Activated T-cell treated with anti-CD3 and anti-CD28 coated beads, Interleukin-2, amount 50 U/mL, for 48 hours (primary cell): ENCODE measurements around the gene KCNAB1.

ENCODE experiments used
- DNase-seq, 2 experiments: peaks; one replicate each; pipeline ENCODE4 v3.0.0-alpha.2; 2020

Gene KCNAB1

DNA sequence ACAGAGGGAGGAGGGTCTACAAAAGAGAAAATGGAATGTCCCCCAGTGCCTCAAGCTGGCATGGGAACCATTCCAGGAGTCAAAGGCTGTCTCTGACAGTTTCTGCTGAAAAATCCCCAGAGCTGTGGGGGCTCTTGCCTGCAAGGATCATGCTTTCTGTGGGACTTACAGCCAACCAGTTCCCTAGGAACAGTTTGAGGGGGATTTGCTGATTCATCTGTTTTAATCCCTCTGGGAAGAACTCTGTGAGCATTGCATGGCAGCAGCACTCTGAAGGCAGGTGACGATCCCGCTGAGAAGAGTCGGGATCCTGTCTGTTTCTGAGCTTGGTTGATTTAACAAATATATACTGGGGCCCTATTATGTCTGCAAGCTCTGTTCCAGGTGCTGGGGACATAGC is 258.5 kb downstream of the KCNAB1 start:
- no peak for DNase-seq

DNA sequence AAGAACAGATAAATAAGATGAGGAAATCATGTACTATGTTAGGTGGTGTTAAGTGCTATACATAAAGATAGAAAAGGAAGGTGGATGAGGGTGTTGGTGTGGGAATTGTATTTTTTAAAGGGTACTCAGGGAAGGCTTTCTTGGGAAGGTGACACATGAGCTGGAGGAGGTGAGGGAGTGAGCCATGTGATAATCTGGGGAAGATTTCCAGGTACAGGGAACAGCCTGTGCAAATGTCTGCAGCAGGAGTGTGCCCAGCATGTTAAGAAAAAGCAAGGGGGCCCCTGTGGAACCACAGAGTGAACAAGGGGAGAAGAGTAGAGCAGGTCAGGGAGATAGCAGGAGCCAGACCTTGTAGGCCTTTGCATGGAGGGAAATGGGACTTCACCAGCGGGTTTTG is 258.9 kb downstream of the KCNAB1 start:
- DNase-seq, result no peak

DNA sequence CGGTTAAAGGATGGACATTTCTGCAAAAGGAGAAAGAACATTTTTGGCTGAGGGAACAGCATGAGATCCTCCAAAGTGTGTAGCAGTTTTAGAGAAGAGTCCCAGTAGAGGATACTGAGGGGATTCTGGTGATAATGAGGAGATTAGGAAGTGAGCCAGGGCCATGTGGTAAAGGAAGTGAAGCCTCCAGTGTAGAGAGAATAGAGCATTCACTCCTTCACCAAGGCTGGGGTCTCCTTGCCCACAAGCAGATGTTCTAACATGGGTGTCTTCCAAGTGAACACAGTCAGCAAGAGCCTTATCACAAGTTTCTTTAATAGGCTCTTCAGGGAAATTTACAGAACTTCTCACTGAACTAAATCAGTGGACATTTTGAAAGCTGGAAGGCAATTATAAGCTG is 260.9 kb downstream of the KCNAB1 start:
- DNase-seq, result no peak

DNA sequence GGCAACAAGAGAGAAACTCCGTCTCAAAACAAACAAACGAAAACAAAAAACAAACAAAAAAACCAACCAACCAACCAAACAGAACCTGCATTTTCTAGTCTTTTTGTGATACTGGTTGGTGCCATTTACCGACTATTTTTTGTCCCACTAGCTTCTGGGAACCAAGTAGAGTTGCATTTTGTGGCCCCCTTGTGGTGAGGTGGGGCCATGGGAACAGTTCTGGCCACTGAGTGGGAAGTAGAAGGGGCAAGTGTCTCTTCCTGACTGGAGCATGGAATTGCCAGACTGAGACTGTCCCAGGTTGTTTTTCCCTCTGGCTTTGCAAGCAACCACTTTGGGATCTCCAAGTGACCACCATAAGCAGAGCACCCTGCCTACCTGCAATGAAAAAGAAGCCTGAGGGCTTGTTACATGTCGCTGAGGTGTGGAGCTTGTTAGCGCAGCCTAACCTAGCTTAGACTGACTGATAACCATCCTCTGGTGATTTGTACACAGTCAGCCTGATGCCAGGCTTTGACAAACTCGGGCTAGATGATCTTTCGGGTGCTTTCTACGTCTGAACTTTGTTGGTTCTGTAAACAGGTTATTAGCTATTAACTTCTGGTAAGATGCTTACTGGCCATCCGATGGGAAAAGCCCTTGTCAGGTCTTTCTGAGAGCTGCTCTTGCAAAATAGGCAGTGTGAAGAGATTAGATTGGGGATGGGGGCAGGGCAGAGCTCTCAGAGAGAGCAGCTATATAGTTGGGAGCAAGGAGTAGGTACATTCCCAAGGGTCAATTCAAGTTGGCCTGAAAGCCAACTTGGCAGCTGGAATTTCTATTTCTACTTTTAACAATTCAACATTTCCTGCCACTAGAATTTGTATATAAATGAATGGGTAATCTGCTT is 262.3 kb downstream of the KCNAB1 start:
- peak; percentile 27 to 39 for DNase-seq

DNA sequence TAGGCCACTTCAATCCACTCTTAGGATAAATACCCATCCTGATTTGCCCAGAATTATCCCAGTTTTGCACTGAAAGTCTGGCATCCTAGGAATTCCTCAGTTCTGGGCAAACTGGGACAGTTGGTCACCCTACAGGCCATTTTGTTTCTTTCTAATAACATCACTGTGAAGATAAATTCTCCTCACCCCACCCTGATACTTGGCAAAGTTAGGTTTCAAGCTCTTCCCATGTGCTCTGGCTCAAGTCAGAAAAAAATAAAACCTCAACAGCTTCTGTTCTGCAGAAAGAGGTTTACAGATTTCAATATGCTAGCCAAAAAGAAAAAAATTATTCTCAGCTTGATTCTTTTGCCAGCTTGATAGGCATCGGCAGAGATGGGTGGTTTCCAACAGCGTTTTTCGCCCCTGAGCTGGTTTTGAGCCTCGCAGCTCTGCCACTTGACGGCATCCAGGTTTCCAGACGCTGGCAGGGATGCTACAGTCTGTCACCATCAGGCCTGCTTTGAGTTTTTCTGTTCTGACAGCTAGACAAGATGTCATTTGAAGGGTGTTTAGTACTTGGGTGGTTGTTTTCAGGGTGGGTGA is 263.2 kb downstream of the KCNAB1 start:
- no peak for DNase-seq

DNA sequence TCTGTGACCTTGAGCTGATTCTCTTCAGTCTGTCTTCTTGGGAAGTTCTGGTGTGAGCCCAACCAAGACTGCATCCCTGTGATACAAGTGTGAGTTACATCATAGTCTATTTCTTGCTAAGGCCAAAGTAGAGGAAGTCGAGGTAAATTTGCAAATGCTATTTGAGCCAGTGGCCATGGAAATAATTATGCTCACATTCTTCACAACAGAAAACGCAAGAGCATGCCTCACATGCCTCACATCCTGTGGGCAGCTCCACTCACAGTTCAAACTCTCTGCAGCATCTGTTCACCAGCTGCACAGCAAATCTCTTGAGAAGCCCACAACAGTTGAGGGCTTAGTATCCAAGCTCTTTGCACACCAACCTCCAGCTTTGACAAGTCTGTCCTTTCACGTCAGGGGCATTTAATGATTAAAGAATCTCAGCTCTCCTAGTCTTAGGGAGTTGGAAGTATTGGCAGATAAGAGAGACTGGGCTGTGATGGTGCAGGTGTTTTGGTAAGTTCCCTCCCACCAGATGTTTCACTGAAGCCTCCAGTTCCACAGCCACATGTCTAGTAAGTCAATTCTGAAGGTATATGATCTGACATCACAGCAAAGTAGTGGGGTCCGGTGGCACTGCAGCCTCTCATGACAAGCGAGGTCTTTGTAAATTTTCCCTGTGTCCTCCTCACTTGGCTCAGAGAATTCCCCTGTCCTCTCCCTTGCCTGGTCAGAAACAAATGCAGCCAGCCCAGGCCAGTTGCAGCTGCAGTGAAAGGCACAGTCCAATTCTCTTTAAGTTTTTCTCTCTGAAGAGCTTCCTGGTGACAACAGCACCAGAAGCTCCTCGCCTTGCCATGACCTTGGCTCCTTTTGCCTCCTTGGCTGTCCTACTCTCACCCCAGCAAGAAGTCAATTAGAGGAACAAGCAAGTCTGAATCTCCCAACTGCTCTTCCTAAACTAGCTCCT is 268.4 kb downstream of the KCNAB1 start:
- DNase-seq, result no peak

DNA sequence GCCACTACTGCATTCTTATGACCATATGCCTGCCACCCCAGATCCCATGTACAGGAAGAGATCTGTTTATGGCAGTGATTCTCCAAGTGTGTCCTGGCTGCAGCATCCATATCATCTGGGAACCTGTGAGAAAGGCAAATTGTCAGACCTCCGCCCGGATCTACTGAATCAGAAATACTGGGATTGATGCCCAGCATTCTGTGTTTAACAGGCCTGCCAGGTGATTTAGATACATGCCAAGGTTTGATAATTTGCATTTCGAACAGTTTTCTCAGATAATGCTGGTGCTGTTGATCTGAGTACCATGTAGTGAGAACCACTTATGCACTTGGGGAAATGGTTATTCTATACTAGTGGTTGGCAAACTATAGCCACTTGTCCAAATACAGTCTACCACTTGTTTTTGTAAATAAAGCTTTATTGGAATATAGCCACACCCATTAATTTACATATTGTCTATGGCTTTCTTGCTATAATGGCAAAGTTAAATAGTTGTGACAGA is 269.1 kb downstream of the KCNAB1 start:
- DNase-seq, result no peak

DNA sequence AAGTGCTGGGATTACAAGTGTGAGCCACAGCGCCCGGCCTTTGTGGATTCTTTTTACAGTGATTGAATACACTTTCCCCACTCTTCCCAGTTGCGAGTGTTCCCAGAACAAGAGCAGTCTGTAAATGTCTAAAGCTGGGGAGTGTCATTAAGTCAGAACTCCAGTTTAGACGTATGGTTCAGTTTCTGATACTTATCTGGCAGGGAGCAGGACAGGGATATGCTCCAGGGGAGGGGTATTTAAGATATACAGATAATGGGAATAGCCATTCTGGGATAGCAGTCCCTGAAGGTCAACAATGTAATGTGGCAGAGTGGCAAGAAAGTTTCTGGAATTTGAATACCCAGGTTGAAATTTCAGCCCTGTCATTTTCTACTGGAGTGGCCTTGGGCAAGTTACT is 270.5 kb downstream of the KCNAB1 start:
- no peak for DNase-seq

DNA sequence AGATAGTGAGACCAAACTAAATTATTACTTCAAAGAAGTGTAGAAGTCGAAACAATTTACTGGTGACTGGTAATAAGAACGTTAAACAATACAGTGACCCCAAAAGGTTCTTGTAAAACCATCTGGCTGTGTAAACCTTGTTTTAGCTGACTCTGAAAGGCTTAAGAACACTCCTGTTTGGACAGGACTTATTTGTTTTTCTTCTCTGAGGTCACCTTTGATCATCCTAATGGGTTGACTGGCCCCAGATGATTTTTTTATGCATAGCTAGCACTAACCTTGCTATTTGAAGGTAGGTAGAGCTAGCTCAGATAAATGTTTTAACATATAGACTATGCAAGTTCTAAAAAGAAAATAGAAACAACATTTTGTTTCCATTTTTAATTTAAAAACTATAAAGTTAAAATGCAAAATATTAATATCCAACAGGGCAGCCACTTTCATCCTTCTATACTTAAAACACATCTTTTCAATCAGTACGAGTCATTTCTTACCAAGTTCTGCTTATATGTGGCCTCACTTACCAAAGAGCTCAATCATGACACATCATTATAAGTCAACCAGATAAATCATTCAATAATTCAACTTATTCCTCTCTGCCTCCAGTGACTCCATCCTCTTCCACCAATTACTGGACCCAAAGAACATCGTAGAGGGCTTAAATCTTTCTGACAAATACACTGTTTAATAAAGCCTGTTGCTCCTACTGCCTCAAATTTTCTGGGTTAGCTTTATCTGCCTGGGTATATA is 275.8 kb downstream of the KCNAB1 start:
- DNase-seq, result no peak

DNA sequence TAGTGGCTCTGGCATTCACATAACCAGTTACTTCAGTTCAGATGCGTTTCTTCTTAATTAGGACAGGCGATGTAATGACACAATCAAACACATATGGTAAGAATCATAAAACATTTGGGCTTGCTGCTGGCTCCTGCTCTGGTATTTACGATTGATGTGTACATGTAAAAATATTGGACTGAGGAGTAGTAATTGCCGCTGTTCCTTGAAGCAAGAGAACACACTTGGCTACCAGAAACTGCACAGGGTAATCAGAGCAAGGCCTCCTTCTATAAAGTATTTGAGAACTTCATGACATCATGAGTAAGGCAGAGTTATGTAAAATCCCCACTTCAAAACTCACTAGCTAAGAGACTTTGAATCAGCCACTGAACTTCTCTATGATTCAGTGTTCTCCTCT is 276.5 kb downstream of the KCNAB1 start:
- no peak for DNase-seq

DNA sequence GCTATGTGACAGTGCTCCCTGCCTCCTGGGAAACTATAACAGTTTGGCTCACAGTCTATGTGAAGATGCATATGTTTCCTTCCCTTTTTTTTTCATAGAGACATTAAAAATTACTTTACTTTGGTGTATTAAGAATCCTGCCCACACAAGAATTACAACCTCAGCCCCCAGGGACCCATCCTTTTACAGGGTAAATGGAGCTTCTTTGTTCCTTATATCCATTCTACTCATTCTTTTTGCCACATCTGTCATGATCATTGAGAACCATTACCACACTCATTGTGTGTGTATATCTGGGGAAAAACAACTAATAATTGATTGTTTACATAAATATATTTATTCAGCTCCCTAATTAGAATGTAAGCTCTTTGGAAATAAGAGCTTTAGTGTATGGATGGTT is 277.2 kb downstream of the KCNAB1 start:
- DNase-seq, result no peak

DNA sequence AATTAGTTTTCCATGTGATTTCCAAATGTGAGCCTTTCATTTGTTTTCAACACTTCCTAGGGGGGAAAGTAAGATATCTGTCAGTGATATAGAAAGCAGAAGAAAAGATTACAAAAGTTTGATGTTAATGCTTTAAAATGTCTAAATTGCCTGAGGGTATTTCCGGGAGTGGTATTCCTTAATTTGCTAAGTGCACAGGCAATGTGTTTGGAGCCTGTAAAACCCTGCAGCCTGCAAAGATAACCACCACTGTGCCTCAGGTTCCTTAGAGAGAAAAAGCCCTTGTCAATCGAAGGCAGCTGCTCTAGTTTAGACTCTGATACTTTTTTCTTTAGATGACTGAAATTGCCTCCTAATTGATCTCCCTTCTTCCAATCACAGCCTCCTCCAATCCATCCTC is 279.7 kb downstream of the KCNAB1 start:
- DNase-seq, result no peak

DNA sequence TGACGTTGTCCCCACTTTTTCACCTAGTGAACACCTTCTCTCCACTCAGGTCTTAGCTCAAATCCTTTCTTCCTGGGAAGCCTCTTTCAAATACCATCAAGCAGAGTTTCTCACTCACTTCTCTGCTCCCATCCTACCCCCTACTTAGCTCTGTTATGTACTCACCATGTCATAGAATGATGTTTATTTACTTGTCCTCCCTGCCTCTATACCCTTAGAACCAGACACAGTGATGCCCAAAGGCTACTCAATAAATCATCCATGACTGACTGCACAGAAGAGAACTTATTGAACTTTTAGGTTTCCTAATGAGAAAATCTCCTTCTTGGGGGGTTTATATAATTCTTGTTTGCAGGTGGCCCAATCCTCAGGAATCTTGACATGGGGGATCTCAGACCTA is 280.4 kb downstream of the KCNAB1 start:
- DNase-seq, result no peak

DNA sequence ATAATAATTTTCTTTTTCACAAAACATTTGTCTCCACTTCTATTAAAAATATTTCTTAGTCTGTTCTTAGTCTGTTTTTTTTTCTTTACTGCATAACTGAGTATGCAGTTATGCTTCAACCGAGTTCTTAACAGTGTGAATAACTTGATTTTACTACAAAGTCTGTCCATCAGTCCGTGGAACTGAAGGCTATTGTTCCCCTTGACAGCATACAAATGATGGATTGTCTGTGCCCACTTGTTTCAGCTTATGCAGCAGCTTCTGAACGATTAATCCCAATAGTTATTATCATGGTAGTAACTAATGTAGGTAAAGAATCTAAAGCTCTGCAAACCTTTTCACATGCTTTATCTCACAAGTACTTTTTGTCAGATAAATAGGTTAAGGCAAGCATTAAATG is 283.8 kb downstream of the KCNAB1 start:
- no peak for DNase-seq

DNA sequence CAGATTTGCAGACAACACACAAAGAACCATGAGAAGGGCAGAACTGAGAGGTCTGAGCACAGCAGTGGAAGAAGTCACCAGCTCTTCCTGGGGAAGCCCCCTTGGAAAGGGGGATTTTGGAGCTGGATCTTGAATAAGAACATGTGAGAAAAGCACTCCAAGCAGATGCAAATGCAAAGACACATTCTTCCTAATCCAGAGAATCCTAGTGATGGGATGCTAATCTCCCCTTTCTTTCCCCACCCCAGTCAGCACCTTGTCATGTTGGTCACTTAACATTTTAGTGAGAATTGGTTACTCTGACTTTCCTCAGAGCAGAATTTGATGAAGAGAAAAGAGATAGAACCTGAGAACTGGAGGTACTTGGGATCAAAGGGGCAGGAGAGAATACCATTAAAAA is 286.0 kb downstream of the KCNAB1 start:
- no peak for DNase-seq

DNA sequence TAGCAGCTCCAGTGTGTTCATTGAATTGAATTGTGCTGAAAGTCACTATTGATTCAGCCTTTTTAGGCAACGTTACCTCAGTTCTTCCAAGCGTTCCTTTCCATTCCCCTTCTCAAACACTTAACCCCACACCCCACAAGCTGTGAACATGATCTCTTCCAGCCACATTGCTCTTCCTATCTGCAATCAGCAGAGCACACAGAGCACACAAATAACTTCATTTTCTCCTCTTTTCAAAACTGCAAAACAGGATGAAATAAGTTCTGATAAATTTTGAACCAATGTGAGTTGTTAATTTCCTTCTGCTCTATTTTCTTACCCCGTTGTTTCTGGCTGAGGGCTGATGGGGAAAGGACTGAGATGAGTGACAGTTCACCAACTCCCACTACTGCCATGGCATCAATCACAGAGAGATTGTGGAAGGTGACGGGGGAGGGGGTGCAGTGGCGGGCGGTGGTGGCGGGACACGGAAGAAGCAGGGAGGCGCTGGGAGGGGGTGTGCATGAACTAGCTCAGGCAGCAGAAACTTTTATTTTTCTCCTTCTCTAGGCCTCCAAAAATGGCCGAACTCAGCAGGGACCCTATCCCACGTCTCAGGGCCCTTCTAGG is 287.3 kb downstream of the KCNAB1 start:
- DNase-seq, result no peak

DNA sequence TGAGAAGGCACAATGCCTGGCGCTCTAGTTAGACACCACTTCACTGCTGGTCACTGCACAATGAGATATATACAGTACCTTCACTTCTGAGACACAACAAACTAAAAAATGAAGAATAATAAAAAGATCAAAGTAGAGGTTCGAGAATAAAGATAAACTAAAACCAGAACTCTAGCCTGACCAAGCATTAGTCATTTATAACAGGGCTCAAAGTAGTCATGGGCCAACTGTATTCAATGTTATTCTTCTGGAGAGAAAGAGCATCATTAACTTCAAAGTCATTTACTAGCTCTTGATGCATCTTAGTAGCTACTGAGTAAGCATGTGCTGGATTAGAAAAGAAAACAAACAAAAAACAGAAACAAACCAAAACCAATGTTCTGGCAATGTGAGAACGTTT is 289.3 kb downstream of the KCNAB1 start:
- DNase-seq, result no peak

DNA sequence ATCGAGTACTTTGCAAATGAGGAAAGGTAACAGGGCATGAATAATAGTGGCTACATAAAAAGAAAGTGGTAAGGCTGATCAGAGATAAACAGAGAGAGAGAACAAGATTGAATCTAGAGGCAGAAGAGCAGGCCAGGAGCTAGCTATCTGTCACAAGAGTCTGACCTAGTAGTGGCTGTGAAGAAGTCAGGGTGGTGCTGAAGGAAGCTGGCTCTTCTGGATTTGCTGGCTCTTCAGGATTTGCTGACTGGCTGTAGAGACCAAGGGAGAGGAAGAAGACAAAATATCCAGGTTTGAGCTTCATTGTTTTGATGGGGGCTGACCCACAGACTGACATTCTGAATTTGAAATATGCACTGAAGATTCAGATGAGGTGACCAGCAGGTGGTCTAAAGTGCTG is 292.2 kb downstream of the KCNAB1 start:
- no peak for DNase-seq

DNA sequence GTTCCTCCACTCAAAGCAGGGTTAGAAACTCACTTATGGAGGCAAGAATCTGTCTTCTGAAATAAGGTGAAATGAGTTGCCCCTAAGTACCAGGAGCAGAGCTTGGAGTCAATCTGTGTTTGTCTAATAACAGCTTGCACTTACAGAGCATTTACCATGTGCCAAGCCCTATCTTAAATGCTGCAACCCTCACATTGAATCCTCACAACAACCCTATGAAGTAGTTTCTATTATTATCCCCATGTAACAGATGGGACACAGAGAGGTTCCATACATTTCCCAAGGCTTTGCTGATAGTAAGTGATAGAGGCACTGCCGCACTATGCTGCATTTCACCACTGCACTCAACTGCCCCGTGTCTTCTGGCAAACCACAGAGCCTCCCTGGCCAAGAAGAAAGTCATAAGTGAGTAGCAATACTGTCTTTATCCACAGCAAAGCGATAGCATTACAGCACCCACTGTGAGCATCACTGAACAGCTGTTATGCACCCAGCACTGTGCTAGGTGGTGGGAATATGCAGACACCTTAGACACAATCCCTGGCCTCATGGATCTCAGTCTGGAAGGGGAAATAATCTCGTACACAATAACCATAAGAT is 293.0 kb downstream of the KCNAB1 start:
- DNase-seq, result no peak

DNA sequence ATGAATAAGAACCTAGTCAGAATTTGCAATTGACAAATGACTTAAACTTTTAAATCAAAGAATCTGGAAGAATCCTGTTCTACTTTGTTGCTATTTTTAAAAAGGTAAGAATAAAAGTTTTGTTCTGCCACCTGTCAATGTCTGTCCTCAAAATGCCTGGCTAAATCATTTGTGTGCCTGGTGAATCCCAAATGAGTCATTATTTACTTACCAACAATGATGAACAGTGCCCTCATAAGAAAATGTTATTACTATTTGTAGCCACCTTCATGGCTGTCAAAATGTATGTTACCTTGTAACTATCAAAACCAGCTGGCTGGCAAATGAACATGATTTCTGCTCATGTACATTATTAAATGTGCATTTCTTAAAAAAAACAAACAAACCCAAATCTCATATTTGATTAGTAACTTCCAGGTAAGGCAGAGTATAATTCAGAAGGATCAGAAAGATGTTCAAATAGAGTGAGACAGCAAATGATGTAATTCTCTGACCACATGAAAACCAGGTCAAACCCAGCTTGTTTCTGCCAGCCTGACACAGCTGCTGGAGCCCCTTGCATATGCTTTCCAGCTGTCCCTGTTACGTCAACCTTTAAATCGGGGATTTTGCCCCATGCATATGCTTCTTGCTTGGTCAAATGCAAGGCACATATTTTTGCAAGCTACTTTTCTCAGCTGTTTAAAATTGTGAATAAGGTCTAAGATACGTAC is 296.6 kb downstream of the KCNAB1 start:
- DNase-seq, result no peak

DNA sequence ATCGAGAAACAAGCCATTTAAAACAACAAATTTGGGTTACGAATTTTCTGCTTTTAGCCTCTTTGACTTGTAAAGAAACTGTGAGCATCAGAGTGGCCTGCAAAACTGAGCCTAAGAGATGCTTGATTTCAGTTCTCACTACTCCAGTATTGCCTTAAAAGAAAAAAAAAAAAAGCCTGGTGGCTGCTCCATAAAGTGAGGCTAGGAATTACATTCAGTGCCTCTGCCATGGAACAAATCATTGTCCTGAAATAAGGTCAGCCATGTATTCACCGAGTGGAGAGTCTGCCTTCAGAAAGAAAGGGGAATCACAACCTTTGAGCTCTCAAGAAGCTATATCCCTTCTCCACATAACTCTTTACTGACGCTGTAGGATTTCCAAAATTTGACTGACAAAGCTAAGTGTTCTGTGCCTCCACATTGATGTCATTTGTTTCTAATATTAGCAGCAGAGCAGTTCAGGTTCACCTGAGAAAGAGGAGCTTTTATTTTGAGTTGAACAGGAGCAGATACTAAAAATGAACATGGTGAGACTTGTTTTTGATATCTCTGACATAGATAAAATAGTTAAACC is 297.3 kb downstream of the KCNAB1 start:
- no peak for DNase-seq
